Astrocyte (in vitro differentiated cells and primary cell): ENCODE measurements around the gene RP2. TPM values are rescaled to one million over a fixed set of nuclear protein-coding genes. Genes with fewer than 3 reads are reported as not detected.

Experiments used
- DNase-seq: peaks from one replicate; pipeline ENCODE4 v3.0.0-alpha.2; 2010; ENCODE audit warnings: low read depth
- FAIRE-seq: peaks from 2 replicates; lab custom pipeline; 2011; peaks lifted over from hg19 to GRCh38; lab: Jason Lieb, UNC
- H2AFZ ChIP-seq: 2 replicates; pipeline ENCODE4 v1.6.0; 2012; ENCODE audit warnings: low read depth, low read length, inconsistent platforms
- H3K27ac ChIP-seq: 2 replicates; pipeline ENCODE4 v1.5.1; 2011; ENCODE audit warnings: low read depth, low read length, inconsistent platforms
- H3K27me3 ChIP-seq: 2 replicates; pipeline ENCODE4 v1.6.0; 2011; ENCODE audit warnings: low read length, inconsistent platforms; ENCODE audit not compliant: insufficient read depth
- H3K36me3 ChIP-seq: 2 replicates; pipeline ENCODE4 v1.5.1; 2011; ENCODE audit warnings: low read length, inconsistent platforms; ENCODE audit not compliant: insufficient read depth
- H3K4me1 ChIP-seq: 2 replicates; pipeline ENCODE4 v1.5.1; 2011; ENCODE audit warnings: low read length, inconsistent platforms; ENCODE audit not compliant: insufficient read depth
- H3K4me2 ChIP-seq: 2 replicates; pipeline ENCODE4 v1.6.0; 2012; ENCODE audit warnings: low read length, inconsistent platforms
- H3K4me3 ChIP-seq: 2 replicates; pipeline ENCODE4 v1.5.1; 2011; ENCODE audit warnings: low read depth, mild to moderate bottlenecking, low read length, inconsistent platforms; ENCODE audit not compliant: insufficient read depth
- H3K79me2 ChIP-seq: 2 replicates; pipeline ENCODE4 v1.6.0; 2012; ENCODE audit warnings: mild to moderate bottlenecking, low read length, inconsistent platforms; ENCODE audit not compliant: insufficient read depth
- H3K9ac ChIP-seq: 2 replicates; pipeline ENCODE4 v1.6.0; 2012; ENCODE audit warnings: mild to moderate bottlenecking, low read length, inconsistent platforms
- H3K9me3 ChIP-seq: 2 replicates; pipeline ENCODE4 v1.5.1; 2012; ENCODE audit warnings: low read depth, mild to moderate bottlenecking, low read length, inconsistent platforms; ENCODE audit not compliant: insufficient read depth
- H4K20me1 ChIP-seq: 2 replicates; pipeline ENCODE4 v1.6.0; 2012; ENCODE audit warnings: low read length, inconsistent platforms; ENCODE audit not compliant: insufficient read depth
- H3K27ac Mint-ChIP-seq: one replicate; pipeline ENCODE4 v1.8.0; 2021; ENCODE audit warnings: mild to moderate bottlenecking, mixed read lengths; ENCODE audit not compliant: unreplicated experiment
- H3K27me3 Mint-ChIP-seq: one replicate; pipeline ENCODE4 v1.8.0; 2021; ENCODE audit warnings: low read depth, mixed read lengths; ENCODE audit not compliant: unreplicated experiment
- H3K36me3 Mint-ChIP-seq: one replicate; pipeline ENCODE4 v1.8.0; 2021; ENCODE audit warnings: low read depth, mixed read lengths; ENCODE audit not compliant: unreplicated experiment
- H3K4me1 Mint-ChIP-seq: one replicate; pipeline ENCODE4 v1.8.0; 2021; ENCODE audit warnings: low read depth, mixed read lengths; ENCODE audit not compliant: unreplicated experiment
- H3K4me3 Mint-ChIP-seq: one replicate; pipeline ENCODE4 v1.8.0; 2021; ENCODE audit warnings: mild to moderate bottlenecking, moderate library complexity, mixed read lengths; ENCODE audit not compliant: unreplicated experiment
- H3K9me3 Mint-ChIP-seq: one replicate; pipeline ENCODE4 v1.8.0; 2021; ENCODE audit warnings: mild to moderate bottlenecking, mixed read lengths; ENCODE audit not compliant: unreplicated experiment
- CTCF ChIP-seq: IDR thresholded peaks from 2 replicates; pipeline ENCODE4 v1.5.1; 2011; ENCODE audit warnings: low read depth, mild to moderate bottlenecking, inconsistent platforms, low read length, moderate library complexity; ENCODE audit not compliant: insufficient read depth
- EZH2 ChIP-seq: IDR thresholded peaks from 2 replicates; pipeline ENCODE4 v1.6.1; 2012; ENCODE audit warnings: mild to moderate bottlenecking, low read length, inconsistent platforms; ENCODE audit not compliant: insufficient read depth
- total RNA-seq: library from RNA; stranded (reverse); gene quantifications from 2 replicates; pipeline ENCODE4 v1.2.1, GENCODE V29; 2021

Gene RP2
- total RNA-seq, 1 donor from 2014 or later: 20.5 TPM

GRCh38 chrX:46917622-46918021 lies 80.8 kb downstream of the RP2 start:
- TF ChIP-seq CTCF (no peak), EZH2 (no peak)
- Mint-ChIP-seq H3K4me3 (no peak overlapping the region), H3K4me1 (peaks cover 7% of the 10 kb centered on the region), H3K27me3 (no peaks in the 10 kb centered on the region), H3K36me3 (no peaks in the 10 kb centered on the region), H3K9me3 (no peaks in the 10 kb centered on the region), H3K27ac (no peak overlapping the region)
- Histone ChIP-seq H3K4me3 (no peak overlapping the region), H3K27ac (no peak overlapping the region), H3K79me2 (peaks cover 48% of the 10 kb centered on the region), H3K4me2 (no peak overlapping the region), H3K9ac (no peak overlapping the region), H4K20me1 (peaks cover 12% of the 10 kb centered on the region), H3K9me3 (no peaks in the 10 kb centered on the region), H3K4me1 (peaks cover 6% of the 10 kb centered on the region), H3K27me3 (no peaks in the 10 kb centered on the region), H3K36me3 (no peaks in the 10 kb centered on the region), H2AFZ (no peak overlapping the region)
- FAIRE-seq: no peak
- DNase-seq: no peak

- Histone ChIP-seq H3K36me3 (no peaks in the 10 kb centered on the region), H3K27ac (no peak overlapping the region), H3K27me3 (no peaks in the 10 kb centered on the region), H3K4me2 (no peak overlapping the region), H3K4me1 (peaks cover 6% of the 10 kb centered on the region), H3K9ac (no peak overlapping the region), H4K20me1 (peaks cover 12% of the 10 kb centered on the region), H2AFZ (no peak overlapping the region), H3K4me3 (no peak overlapping the region), H3K79me2 (peaks cover 46% of the 10 kb centered on the region), H3K9me3 (no peaks in the 10 kb centered on the region)
- H3K4me3 Mint-ChIP-seq: no peak overlapping the region
- no peaks in the 10 kb centered on the region for H3K27me3 Mint-ChIP-seq
- no peak overlapping the region for H3K27ac Mint-ChIP-seq
- no peaks in the 10 kb centered on the region for H3K9me3 Mint-ChIP-seq
- no peaks in the 10 kb centered on the region for H3K36me3 Mint-ChIP-seq
- peaks cover 7% of the 10 kb centered on the region for H3K4me1 Mint-ChIP-seq
- DNase-seq (no peak), FAIRE-seq (no peak)
- TF ChIP-seq EZH2: no peak
- TF ChIP-seq CTCF: no peak
Observed at GRCh38 chrX:46918434-46918833, 81.6 kb downstream of the RP2 start.

GRCh38 chrX:46920235-46920634 lies 83.4 kb downstream of the RP2 start:
- H3K4me3 ChIP-seq: no peak overlapping the region
- FAIRE-seq: no peak
- no peaks in the 10 kb centered on the region for H3K9me3 ChIP-seq
- DNase-seq: no peak
- H3K27me3 ChIP-seq: no peaks in the 10 kb centered on the region
- H3K9ac ChIP-seq: no peak overlapping the region
- no peak overlapping the region for H3K4me2 ChIP-seq
- Mint-ChIP-seq H3K27ac (no peak overlapping the region), H3K36me3 (no peaks in the 10 kb centered on the region), H3K27me3 (no peaks in the 10 kb centered on the region), H3K9me3 (no peaks in the 10 kb centered on the region), H3K4me3 (no peak overlapping the region), H3K4me1 (no peaks in the 10 kb centered on the region)
- H3K79me2 ChIP-seq: peaks cover 28% of the 10 kb centered on the region
- H2AFZ ChIP-seq: no peak overlapping the region
- peaks cover 1% of the 10 kb centered on the region for H4K20me1 ChIP-seq
- H3K36me3 ChIP-seq: no peaks in the 10 kb centered on the region
- no peaks in the 10 kb centered on the region for H3K4me1 ChIP-seq
- no peak for TF ChIP-seq EZH2
- H3K27ac ChIP-seq: no peak overlapping the region
